HG02884 (cell line): ENCODE results near the gene DOCK1.
"Not testable (repeated sequence)": the region's sequence is repeated elsewhere in the genome, so short reads cannot be mapped to it uniquely, and the experiment has no call there.

Experiments used
- ATAC-seq: cut with Tn5 transposase; IDR thresholded peaks from one replicate; pipeline ENCODE4 v1.9.1; 2021; ENCODE audit warnings: mild to moderate bottlenecking, moderate library complexity; ENCODE audit not compliant: unreplicated experiment

Gene DOCK1

DNA sequence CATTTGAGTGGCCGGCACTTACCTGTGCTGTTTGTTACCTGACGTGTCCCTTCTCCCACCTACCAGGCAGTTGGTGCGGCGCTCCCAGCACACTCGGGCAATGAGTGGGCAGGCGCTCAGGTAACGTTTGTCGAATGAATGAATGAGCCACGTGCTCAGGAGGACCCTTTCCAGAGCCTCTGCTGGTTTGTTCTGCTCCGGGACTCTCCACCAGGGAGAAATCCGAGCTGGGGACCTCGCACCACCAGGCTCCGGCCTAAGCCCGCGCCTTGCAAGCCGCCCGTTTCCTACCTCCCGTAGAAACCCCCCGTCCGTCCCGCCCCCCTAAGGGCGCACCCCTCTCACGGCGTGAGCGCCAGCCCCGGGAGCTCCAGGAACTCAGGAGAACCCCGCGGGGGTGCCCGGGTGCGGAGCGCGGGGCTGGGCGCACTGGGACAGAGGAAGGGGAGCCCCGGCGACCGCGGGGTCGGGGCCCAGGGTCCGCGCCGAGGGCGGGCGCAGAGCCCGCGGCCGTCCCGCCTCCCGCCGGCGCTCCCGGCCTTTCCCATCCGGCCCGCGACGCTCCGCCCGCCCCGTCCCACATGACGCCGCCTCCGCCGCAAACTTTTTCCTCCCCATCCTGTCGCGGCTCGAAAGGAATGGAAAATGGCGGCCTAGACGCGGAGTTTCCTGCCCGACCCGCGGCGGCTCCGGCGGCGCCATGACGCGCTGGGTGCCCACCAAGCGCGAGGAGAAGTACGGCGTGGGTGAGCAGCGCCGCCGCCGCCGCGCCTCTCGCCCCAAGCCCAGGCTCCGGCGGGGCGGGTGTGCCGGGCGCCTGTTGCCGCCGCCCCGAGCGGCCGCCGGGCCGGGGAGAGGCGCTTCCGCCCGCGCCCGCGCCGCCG lies at the start of gene DOCK1:
TSS of gene DOCK1 (plus strand) at position 611 of the 884 bp plus-strand sequence. CDS start at position 701, 90 bp downstream.
- no peak for ATAC-seq

DNA sequence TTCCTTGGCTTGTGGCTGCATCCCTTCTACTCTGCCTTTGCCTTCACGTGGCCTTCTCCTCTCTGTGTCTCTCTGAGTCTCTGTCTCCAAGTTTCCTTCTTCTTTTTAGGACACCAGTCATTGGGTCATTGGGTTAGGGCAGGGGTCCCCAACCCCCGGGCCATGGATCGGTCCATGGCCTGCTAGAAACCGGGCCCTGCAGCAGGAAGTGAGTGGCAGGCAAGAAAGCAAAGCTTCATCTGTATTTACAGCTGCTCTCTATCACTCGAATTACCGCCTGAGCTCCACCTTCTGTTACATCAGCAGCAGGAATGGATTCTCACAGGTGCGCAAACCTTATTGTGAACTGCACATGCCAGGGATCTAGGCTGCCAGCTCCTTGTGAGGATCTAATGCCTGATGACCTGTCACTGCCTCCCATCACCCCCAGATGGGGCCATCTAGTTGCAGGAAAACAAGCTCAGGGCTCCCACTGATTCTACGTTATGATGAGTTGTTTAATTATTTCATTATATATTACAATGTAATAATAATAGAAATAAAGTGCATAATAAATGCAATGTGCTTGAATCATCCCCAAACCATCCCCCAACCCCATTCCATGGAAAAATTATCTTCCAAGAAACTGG lies 47.9 kb upstream of the DOCK1 start:
- no peak for ATAC-seq

DNA sequence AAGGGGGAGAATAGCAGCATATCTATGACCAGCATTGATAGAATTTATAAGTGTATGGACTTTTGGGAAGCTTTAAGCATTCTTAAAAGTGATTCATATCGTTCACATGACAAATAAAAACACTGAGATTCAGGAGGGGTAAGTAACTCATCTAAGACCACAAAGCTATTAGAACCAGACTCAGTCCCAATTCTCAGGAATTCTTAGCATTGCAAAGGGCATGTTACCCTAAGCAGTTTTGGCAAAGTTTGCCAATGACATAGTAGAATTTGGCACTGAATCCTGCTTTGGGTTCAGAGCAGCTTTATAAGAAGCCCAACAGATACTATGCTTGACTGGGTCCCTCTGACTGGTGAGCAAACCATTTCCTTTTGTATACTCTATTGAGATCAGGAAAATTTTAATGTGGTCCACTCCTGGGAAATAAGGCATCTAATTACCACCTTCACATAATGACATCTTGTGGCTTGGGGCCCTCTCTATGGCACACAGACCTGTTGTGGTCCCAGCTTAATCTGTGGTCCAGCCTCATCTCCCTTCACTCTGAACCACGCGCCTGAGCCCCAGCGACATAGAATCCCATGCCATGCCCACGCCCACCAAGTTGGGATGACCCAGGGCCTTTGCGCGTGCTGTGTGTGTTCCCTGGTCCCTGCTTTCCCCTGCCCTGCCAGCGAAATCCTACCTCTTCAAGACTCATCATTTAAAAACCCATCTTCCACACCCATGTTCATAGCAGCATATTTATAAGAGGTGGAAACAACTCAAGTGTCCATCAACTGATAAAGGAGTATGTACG lies 37.5 kb upstream of the DOCK1 start:
- no peak for ATAC-seq

DNA sequence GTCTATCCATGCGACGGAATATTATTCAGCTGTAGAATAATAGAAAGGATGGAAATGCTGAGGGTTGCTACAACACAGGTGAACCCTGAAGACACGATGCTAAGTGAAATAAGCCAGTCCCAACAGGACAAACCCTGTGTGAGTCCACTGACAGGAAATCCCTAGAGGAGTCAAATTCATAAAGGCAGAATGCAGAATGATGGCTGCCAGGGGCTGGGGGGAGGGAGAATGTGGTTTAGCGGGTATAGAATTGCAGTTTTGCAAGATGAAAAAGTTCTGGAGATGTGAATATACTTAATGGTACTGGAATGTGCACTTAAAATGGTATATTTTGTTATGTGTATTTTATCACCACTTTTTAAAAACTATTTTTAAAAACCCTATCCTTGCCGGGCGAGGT lies 36.9 kb upstream of the DOCK1 start:
- ATAC-seq: no peak

DNA sequence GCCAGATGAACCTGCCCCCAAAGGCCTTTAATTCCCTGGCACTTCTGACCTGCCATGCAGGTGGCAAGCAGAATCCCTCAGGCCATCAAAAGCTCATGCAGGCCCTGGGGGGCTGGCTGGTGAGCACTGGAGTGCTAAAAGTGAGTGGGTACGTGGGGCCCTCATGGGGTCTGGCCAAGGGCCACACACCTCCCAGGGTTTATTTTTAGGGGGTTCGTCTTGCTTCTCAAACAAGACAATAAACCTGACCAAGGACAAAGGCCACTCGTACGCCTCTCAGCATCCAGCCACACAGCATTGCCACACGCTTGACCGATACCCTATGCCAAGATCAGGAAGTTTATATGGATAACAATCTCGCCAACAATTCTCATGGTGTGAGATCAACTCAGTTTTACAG lies 33.1 kb upstream of the DOCK1 start:
- no peak for ATAC-seq

DNA sequence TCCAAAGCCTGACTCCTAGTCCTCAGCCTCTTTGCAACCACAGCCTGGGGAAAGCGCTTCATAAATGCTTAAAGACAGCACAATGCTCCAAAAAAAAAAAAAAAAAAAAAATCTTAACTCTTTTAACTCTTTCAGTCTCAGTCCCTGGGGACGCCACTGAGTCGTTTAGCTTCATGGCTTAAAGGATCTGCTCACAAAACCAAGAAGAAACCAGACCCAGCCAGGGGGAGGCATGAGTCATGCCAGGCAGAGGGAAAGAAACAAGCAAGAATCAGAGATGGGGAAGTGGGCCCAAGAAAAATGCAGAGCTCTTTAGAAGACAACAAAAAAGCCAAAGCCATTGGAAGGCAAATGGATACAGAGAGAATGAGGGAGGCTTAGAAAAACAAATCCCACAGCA lies 32.5 kb upstream of the DOCK1 start:
- ATAC-seq: no peak

DNA sequence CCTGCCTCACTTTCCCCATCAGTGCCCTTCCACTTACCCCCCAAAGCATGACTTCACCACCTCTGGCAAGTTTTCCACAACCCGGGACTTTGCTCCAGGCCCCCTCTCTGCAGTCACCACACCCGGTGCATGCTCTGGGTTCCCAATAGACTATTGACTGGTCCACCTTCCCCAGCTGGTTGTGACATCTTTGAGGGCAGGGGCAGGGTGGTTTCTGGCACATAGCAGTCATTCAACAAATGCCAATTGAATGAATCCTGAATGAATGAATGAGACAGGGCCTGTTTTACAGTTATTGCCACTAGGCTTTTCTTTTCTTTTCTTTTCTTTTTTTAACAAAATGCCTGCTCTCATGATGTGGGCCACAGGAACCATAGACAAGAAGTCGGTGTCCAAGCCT lies 28.8 kb upstream of the DOCK1 start:
- no peak for ATAC-seq

DNA sequence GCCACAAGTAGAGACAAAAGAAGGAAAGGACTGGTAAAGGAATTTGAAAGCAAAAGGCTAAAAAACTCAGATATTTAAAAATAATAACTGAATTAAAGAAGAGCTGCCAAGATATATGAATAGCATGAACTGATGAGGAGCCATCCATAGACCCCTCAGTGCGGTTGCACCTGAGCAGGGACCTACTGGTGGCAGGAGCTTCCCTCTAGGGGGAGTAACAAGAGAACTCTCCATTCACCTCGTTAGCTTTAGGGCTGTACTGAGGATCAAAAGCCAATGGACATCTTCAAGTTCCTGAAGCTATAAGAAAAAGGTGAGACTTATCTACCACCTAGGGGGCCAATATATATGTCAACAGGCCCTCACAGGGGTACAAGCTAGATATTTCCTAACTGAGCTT lies 27.8 kb upstream of the DOCK1 start:
- no peak for ATAC-seq

DNA sequence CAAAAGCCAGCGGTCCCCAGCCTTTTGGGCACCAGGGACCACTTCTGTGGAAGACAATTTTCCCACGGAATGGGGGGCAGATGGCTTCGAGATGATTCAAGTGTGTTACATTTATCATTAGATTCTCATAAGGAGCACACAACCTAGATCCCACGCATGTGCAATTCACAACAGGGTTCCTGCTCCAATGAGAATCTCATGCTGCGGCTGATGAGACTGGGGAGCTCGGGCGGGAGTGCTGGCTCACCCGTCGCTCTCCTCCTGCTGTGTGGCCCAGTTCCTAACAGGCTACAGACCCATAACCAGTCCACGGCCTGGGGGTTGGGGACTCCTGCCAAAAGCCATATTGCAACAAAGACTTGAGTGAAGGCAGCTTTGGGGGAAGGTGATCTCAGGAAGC lies 26.6 kb upstream of the DOCK1 start:
- no peak for ATAC-seq

DNA sequence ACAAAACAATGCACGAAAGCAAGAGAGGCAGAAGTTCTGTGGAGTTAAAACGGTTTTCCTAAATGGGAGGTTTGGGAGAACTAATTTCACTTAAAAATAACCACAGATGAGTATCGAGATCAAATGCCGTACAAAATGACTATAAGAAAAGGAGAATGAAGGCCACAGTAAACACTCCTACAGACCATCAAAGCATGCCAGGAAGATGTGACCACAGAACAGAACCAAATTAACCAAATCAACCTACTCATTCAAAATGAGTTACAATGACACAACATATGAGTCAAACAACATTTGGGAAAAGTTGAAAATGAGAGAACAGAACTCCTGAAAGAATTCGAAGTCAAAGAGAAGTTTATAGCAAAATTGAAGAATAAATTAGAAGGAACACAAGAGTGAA lies 24.3 kb upstream of the DOCK1 start:
- no peak for ATAC-seq

DNA sequence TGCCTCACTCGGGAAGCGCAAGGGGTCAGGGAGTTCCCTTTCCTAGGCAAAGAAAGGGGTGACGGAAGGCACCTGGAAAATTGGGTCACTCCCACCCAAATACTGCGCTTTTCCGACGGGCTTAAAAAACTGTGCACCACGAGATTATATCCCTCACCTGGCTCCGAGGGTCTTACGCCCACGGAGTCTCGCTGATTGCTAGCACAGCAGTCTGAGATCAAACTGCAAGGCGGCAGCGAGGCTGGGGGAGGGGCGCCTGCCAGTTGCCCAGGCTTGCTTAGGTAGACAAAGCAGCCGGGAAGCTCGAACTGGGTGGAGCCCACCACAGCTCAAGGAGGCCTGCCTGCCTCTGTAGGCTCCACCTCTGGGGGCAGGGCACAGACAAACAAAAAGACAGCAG lies 23.2 kb upstream of the DOCK1 start:
- ATAC-seq: not testable (repeated sequence)

DNA sequence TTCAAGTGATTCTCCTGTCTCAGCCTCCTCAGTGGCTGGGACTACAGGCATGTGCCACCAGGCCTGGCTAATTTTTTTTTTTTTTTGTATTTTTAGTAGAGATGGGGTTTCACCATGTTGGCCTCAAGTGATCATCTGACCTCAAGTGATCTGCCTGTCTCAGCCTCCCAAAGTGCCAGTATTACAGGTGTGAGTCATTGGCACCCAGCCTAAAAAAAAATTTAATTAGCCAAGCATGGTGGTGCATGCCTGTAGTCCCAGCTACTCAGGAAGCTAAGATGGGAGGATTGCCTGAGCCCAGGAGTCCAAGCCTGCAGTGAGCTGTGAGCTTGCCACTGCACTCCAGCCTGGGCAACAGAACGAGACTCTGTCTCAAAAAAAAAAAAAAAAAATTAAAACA lies 16.8 kb upstream of the DOCK1 start:
- ATAC-seq: not testable (repeated sequence)

DNA sequence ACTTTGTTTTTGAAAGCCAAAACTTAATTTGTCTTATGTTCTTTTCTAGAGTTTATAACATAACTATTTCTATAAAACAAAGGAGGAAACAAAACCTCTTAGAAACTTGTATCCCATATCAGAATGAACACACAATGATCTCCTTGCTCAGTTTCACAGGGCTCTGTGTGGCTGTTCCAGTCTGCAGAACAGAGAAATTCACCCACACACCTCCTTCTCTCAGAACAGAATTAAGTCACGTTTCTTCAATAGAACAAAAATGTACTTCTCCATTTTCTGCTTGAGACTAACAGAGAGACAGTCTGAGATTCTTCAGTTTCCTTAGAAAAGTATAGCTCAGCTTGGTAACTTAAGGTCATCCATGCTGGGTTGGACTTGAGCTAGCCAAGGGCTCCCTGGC lies 15.8 kb upstream of the DOCK1 start:
- ATAC-seq: no peak

DNA sequence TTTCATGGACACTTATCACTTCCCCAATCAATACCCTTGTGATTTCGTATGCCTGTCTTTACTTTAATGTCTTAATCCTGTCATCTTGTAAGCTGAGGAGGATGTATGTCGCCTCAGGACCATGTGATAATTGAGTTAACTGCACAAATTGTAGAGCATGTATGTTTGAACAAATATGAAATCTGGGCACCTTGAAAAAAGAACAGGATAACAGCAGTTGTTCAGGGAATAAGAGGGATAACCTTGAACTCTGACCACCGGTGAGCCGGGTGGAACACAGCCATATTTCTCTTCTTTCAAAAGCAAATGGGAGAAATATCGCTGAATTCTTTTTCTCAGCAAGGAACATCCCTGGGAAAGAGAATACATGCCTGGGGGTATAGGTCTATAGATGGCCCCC lies 14.4 kb upstream of the DOCK1 start:
- ATAC-seq: not testable (repeated sequence)

DNA sequence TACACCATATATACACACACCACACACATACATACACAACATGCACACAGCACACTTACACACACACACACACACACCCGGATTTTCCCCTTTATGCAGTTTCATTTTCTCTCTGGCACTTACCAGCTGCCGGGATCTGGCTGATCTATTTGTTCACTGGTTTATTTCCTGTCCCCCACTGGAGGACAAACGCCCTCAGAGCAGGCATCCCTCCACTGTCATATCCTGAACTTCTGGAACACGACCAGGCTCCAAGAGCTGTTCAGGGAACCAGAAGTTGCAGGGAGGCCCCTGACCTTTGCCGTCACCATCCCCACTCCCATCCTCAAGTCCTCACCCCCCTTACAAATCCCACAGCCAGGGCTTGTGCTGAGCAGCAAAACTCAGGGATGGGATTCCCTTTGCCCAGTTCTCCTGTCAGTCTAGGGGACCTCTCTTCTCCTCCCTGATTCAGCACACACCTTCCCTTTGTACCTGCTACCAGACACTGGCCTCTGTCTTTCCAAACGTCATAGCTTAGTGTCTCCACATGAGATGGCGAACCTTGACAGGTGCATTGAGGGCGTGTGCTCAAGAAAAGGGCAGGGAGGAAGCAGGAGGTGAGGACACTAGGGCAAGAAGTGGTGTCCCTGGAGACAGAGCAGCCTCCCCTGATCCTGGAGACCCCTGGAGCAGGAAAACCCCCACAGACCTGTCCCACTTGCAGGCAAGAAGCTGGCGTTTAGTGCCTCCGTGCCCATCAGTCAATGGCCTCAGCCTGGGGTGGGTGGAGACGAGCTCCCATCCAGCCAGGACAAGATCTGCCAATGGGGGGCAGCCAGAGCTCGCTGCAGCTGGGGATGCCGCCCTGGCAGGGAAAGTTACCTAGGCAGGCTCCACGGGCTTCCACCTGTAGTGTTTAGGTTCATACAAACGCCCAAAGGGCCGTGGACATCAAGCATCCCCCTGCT lies 12.7 kb upstream of the DOCK1 start:
- ATAC-seq: no peak

DNA sequence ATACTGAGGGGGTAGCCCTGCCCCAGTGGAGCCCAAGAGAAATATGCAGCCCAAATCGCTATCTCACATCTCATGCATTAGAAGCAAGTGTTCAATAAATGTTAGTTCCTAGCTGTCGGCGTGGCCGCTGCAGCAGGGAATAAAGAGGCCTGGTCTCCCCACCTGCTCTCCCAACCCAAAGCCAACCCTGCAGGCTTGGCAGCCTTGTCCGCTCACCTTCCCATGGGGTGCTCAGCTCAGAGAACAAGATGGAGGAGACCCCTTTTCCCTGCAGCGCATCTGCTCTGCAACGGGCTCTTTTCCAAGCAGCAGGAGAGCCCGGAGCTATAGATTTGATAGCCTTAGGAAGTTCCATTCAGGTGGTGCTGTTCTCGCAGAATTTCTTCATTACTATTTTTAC lies 12.0 kb upstream of the DOCK1 start:
- ATAC-seq: no peak

DNA sequence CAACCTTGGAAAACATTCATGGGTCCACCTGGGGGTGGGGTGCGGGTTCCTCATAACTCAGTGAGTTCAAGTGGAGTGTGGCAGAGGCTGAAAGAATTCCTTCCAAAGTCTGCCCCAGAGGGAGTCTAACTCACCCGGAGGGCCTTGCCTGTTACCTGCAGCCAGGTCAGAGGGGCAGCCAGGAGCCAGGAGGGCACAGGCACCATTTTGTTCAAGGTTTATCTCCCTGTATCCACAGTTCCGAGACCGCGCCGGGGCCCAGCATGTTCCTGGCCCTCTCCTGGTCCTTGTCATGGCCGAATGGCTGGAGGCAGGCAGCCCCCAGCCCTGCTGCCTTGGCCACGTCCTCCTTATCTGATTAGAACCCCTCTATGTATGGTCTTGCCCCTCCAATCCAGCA lies 11.4 kb upstream of the DOCK1 start:
- no peak for ATAC-seq

DNA sequence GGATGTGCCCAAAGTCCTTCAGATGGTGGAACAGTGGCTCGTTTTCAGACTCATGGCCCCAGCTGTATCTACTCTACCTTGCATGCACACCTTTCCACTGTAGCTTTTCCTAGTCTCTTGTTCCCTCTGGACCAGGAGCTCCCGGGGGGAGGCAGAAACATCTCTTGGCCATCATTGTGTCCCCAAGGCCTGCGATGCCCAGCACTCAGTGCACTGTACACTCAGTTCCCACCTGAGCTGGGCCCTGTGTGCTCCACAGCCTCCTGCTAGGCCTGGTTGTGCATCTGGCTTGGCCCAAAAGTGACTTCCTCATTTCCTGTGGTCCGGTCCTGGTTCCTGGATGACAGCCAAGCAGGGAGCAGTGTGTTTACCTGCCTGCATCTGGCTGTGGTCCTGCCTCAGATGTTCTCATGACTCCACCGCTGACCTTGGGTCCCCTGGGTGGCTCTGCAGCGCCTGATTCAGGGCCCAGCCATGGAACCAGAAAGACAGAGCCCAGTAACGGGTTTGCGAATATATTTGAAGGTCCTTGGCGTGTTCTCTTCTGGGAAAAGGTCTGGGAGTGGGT lies 9.9 kb upstream of the DOCK1 start:
- ATAC-seq: no peak

DNA sequence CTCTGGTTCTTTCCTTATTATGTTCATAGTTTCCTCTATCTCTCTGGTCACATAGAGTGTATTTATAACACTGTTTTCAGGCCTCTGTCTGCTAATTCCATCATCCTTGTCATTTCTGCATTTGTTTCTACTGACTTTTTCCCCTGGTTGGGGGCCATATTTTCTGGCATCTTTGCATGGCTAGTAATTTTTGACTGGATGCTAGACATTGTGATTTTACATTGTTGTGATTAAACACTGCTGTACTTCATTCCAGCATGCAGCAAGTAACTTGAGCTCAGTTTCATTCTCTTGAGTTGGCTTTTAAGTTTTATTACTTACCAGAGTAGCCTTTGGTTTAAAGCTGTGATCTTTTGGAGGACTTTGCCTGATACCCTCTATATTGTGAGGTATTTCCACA lies 6.8 kb upstream of the DOCK1 start:
- ATAC-seq: no peak

DNA sequence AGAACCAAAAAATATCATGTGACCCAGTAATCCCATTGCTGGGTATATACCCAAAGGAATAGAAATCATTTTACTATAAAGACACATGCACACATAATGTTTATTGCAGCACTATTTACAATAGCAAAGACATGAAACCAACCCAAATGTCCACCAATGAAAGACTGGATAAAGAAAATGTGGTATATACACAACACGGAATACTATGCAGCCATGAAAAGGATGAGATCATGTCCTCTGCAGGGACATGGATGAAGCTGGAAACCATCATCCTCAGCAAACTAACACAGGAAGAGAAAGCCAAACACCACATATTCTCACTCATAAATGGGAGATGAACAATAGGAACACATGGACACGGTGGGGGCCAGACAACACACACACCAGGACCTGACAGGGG lies 5.7 kb upstream of the DOCK1 start:
- ATAC-seq: not testable (repeated sequence)
